GM19438 (cell line): ENCODE results near the gene KLB.
A peak's percentile ranks its signal among the peaks of the same experiment; 100 is the strongest.
"Not testable (repeated sequence)": the region's sequence is repeated elsewhere in the genome, so short reads cannot be mapped to it uniquely, and the experiment has no call there.

ENCODE experiments used
- ATAC-seq: cut with Tn5 transposase; IDR thresholded peaks from one replicate; pipeline ENCODE4 v1.9.1; 2021; ENCODE audit warnings: low read depth; ENCODE audit not compliant: unreplicated experiment

KLB gene

GRCh38 chr4:39425297-39425696 is 18.6 kb downstream of the KLB start:
- ATAC-seq = not testable (repeated sequence)

- no peak for ATAC-seq
Observed at GRCh38 chr4:39426728-39427127, 20.0 kb downstream of the KLB start.

GRCh38 chr4:39427520-39428114 is 20.9 kb downstream of the KLB start:
- no peak for ATAC-seq

- no peak for ATAC-seq
Observed at GRCh38 chr4:39429476-39430334, 23.0 kb downstream of the KLB start.

GRCh38 chr4:39433878-39434492 is 27.3 kb downstream of the KLB start:
- no peak for ATAC-seq

- ATAC-seq = no peak
Observed at GRCh38 chr4:39435659-39436563, 29.2 kb downstream of the KLB start.

- no peak for ATAC-seq
Observed at GRCh38 chr4:39441593-39441992, 34.9 kb downstream of the KLB start.

GRCh38 chr4:39442998-39443397 is 36.3 kb downstream of the KLB start:
- no peak for ATAC-seq

- ATAC-seq = no peak
Observed at GRCh38 chr4:39446483-39446841, 39.7 kb downstream of the KLB start.

GRCh38 chr4:39446842-39447573 is 40.3 kb downstream of the KLB start:
- ATAC-seq = peak; percentile 92

- ATAC-seq = no peak
Observed at GRCh38 chr4:39450618-39451017, 43.9 kb downstream of the KLB start.

GRCh38 chr4:39451423-39452023 is 44.8 kb downstream of the KLB start:
- ATAC-seq = no peak

GRCh38 chr4:39452153-39452859 is 45.6 kb downstream of the KLB start:
- ATAC-seq = no peak

GRCh38 chr4:39452860-39453587 is 46.3 kb downstream of the KLB start:
- no peak for ATAC-seq

- no peak for ATAC-seq
Observed at GRCh38 chr4:39453738-39454137, 47.0 kb downstream of the KLB start.

- ATAC-seq = no peak
Observed at GRCh38 chr4:39455486-39455885, 48.8 kb downstream of the KLB start.

GRCh38 chr4:39456946-39457763 is 50.4 kb downstream of the KLB start:
- no peak for ATAC-seq

- not testable (repeated sequence) for ATAC-seq
Observed at GRCh38 chr4:39458161-39458504, 51.4 kb downstream of the KLB start.
